ENCODE measurements around the gene TPPP3. TPM values are rescaled to one million over a fixed set of nuclear protein-coding genes. Genes with fewer than 3 reads are reported as not detected.
A peak's percentile ranks its signal among the peaks of the same experiment; 100 is the strongest.

TPPP3 gene
- total RNA-seq (2014; rRNA removed; shearing (Covaris generic)) = not detected in 2 replicates

DNA sequence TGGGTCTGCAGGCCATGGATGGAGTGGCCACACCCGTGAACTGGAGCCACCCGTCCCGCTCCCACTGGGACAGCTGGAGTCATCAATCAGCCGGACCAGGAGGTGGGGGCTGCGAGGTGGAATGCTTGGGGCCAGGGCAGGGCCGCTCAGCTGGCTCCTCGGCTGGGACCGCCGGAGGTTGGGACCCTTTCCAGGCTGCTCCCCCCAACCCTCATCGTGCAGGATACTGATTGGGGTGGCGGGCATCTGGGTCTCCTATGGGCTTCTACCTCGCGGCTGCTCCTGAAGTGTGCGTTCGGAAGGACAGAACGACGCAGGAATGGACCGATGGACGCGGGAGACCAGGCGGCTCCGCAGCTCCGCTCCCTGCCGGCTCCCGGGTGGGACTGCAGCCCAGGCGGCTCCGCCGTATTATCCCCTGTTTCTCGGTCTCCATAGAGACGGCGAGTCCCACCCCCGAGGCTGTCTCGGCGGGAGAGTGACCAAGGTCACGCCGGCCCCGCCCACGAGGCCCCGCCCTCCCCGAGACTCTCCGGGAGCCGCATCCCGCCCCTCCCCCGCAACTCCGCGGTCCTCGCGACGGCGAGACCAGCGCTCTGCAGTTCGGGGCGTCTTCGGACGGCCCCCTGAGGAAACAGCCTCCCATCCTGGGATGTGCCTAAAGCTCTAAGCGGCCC lies at the start of gene TPPP3:
Gene TPPP3, minus strand, starts transcription at position 388 of the 677 bp plus-strand sequence. CDS start 2,387 bp downstream, outside the sequence.
- no peak for DNase-seq (ENCODE audit: low spot score)

- DNase-seq (ENCODE audit: low spot score) = no peak
Measured at GRCh38 chr16:67442581-67443255, 49.4 kb upstream of the TPPP3 start.

DNA sequence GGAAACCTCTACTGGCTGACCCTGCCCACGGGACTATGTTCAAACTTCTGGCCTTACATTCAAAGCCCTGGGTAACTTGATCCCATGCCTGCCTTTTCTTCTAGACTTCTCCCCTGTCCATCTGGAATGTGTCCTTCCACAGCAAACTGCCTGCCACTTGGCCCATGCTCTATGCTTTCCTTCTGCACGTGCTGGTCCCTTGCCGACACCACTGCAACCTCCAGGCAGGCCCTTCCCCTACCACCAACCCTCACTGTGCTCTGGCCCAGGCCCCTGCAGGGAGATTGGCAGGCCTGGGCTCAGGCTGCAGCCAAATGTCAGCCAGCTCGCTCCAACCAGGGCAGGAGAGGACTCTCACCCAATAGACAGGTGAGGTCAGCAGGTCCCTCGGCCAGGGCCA lies 48.6 kb upstream of the TPPP3 start:
- no peak for DNase-seq (ENCODE audit: low spot score)

DNA sequence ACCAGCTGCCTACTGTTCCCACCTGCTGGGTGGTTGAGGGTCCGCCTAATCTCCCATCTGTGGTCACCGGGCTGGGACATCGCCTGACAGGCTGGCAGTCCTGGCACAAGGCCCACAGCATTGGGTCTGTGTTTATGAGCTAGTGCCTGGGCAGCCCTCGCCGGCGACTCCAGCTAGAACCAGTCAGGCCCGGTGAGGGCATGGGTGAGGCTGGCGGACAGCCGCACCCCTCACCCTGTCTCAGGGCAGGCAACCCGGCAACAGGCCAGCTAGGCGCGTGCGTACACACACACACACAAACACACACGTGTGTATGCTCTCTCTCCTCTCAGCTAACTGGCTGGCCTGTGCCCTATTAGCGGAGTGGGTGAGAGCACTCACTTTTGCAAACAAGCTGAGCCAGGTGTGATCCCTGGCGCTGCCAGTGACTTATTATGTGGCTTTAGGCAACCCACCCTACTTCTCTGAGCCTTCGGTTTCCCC lies 48.0 kb upstream of the TPPP3 start:
- DNase-seq (ENCODE audit: low spot score) = peak; percentile 77

DNA sequence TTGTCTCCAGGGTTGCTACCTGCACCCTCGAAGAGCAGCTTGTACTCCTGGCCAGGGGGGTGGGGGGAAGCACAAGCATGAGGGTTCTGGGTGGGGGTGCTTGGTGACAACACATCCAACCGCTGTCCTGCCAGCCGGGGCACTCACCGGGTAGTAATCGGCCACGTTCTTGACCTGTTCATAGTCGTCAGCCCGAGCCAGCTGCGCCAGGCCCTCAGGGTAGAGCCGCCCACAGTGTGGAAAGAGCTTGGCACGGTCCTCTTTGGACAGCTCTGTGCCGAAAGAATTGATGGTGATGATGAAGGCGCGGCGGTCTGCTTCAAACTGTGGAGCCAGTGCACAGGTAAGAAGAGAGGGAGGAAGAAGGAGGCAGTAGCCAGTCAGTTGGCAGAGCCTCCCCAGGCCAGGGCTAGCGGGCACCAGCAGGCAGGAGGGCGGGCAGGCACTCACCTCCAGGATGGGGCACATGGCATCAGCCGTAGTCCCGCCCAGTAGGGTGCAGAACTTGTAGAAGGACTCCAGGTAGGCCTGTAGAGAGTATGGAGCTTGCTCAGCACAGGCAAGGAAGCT lies 45.6 kb upstream of the TPPP3 start:
- no peak for DNase-seq (ENCODE audit: low spot score)

DNA sequence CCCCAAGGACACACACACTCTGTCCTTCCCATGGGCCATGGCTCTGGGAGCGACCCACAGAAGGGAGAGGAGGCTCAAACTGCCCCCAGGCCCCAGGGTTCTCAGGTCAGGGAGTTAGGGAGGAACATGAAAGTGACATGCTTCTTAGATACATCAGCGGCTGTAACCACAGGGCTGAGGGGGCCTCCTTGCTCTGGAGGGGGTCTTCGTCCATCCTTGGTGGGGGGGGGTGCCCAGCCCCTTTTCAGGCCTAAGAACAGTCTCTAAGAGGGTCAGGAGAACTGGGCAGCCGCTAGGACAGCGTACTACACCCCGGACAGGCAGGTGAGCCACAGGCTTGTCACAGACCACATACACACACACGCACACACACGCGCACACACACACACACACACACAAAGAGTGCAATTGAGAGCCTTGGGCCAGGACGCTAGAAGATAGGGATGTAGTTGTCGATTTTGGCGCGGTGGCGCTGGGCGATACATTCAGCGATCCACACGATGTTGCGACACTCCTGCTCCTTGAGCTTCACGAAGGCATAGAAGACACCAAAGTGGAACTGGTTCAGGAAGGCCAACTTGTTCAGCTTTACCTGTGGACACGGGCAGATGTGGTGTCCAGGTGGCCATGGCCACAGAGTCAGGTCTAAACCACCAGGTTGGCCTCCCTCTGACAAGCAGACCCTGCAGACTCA lies 44.9 kb upstream of the TPPP3 start:
- DNase-seq (ENCODE audit: low spot score) = no peak

DNA sequence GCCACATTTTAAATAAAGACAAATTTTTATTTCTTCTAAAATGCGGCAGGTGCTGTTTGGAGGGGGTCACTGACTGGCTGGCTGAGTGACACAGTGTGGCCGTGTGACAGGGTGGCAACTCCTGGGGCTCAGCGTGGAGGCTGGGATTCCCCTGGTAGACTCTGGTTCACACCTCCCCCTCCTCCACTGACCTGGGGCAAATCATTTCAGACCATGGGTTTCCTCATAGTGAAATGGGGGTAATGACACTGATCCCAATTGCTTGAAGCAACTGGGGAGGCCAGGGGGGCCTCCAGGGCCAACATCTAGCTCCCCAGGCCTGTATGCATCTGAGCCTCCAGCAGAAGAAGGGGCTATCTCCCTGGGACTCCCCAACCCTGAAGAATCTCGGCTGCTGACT lies 44.2 kb upstream of the TPPP3 start:
- no peak for DNase-seq (ENCODE audit: low spot score)

DNA sequence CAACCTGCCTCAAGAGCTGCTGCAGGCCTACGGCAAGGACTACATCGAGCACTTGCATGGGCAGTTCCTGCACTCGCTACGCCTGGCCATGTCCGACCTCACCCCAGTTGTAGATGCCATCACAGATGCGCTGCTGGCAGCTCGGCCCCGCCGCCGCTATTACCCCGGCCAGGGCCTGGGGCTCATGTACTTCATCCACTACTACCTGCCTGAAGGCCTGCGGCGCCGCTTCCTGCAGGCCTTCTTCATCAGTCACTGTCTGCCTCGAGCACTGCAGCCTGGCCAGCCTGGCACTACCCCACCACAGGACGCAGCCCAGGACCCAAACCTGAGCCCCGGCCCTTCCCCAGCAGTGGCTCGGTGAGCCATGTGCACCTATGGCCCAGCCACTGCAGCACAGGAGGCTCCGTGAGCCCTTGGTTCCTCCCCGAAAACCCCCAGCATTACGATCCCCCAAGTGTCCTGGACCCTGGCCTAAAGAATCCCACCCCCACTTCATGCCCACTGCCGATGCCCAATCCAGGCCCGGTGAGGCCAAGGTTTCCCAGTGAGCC lies 43.4 kb upstream of the TPPP3 start:
- no peak for DNase-seq (ENCODE audit: low spot score)

DNA sequence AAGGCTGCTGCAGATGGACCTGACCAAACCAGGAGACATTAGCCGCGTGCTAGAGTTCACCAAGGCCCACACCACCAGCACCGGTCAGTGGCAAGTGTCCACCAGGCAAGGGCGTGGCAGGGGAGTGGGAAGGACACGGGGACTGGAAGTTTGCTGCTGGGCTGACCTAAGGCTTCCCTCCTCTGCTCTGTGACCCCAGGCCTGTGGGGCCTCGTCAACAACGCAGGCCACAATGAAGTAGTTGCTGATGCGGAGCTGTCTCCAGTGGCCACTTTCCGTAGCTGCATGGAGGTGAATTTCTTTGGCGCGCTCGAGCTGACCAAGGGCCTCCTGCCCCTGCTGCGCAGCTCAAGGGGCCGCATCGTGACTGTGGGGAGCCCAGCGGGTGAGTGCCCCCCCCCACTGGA lies 42.5 kb upstream of the TPPP3 start:
- DNase-seq (ENCODE audit: low spot score) = no peak

DNA sequence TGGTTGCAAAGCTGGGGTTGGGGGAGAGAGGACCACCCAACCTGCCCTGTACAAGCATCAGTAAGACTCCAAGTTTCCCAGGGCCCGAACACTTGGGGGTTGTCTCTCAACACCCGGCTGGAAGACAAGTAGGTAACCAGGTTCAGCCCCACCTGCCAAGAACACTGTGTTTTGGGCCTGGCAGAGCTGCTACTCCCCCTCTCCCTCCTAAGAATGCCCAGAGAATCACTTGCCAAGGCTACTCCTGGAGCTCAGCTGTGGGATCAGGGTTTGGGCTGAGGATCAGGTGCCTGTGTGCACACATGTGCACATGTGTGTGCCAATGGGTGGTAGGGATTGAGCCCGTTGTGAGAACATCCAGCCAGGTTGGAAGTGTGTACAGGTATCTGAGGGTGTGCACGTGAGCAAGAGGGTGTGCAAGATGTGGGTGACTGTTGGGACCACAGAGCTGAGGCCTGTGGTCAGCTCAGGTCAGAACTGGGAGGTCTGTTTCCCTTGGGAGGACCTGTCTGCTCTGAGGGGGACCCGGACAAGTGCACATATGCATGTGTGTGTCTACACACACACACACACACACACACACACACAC lies 39.9 kb upstream of the TPPP3 start:
- no peak for DNase-seq (ENCODE audit: low spot score)

GRCh38 chr16:67432506-67432890 lies 39.2 kb upstream of the TPPP3 start:
- DNase-seq (ENCODE audit: low spot score) = no peak

- no peak for DNase-seq (ENCODE audit: low spot score)
Measured at GRCh38 chr16:67431775-67432505, 38.6 kb upstream of the TPPP3 start.

- peak; percentile 34 for DNase-seq (ENCODE audit: low spot score)
Measured at GRCh38 chr16:67430977-67431774, 37.9 kb upstream of the TPPP3 start, which contains the start of gene HSD11B2. TSS of gene HSD11B2 (plus strand) at chr16:67431121. CDS start at chr16:67431249, 128 bp downstream.

- DNase-seq (ENCODE audit: low spot score) = no peak
Measured at GRCh38 chr16:67430504-67430976, 37.2 kb upstream of the TPPP3 start.

DNA sequence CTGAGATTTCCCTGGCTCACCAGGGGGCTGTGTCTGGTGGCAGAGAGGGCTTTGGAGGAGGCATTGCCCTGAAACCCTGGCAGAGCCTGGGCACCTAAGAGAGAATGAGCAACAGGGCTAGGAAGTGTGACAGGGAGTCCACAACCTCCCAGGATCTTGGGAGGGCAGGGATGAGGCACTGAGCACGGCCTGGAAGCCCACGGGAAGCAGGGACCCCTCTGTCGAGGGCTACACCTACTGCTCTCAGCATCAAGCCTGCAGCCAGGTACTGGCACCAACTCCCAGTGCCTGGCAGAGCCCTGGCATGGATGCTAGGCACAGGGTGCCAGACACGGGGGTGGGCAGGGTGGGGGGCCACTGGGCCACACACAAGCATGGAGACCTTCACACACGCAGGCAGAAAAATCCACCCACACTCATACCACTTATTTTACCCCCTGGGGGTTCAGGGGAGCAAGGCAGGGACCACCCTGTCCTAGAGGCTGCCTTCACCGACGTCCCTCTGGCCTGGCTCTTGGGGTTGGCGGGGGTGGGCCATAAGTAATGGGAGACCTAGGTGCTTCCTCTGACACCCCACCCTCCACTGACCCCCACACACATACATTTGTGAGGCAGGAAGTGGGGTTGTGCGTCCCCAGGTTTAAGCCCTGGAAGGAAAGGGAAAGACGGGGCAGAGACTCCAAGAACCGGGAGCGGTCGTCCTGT lies 36.7 kb upstream of the TPPP3 start:
- DNase-seq (ENCODE audit: low spot score) = no peak

- DNase-seq (ENCODE audit: low spot score) = no peak
Measured at GRCh38 chr16:67429053-67429798, 35.9 kb upstream of the TPPP3 start.

DNA sequence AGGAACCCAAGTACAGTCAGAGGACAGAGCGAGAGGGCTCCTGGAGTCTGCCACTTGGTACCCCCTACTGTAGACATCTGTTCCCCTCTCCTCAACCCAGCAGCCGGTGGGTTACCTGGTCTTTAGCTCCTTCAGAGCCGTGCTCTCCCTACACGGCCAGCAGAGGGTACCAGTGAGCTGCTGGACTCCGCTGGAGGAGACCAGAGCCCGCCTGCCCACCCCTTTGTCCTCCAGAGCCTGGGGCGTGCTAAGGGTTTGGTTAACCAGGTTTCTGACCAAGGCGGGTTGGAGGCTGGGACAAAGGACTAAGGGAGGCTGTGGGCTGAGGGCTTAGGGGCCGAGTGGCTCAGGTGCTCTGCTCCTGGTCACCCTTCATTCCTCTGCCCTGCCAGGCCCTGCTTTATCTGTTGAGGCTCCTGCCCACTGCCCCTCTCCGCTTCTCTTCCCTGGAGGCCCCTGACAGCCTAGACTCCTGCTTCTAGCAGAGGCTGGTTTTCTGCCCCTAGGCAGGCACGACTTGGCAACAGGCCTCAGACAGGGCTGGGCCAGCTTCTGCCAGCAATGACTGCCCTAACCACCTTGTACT lies 34.9 kb upstream of the TPPP3 start:
- DNase-seq (ENCODE audit: low spot score) = peak; percentile 48

DNA sequence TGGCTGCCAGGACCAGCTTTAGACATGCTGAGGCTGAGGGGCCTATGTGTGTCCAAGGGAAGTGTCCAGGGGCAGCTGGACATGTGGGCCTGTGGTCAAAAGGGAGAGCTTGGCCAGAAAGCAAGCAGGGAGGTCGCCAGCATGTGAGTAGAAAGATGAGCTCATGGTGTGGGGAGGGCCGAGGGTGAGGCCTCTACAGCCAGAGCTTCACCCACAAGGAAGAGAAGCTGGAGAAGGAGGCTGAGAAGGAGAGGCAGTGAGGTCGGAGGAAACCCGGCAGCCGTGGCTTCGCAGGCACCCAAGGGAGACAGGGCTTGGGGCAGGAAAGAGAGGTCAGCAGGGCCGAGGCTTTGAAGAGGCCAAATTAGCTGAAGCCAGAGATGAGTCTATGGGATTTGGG lies 33.7 kb upstream of the TPPP3 start:
- DNase-seq (ENCODE audit: low spot score) = no peak
